ENCODE data around the gene DUSP15. TPM values are rescaled to one million over a fixed set of nuclear protein-coding genes. Genes with fewer than 3 reads are reported as not detected.

DUSP15 gene
- total RNA-seq, 2 donors from 2014 or later, result 2.9 to 3.6 TPM

DNA sequence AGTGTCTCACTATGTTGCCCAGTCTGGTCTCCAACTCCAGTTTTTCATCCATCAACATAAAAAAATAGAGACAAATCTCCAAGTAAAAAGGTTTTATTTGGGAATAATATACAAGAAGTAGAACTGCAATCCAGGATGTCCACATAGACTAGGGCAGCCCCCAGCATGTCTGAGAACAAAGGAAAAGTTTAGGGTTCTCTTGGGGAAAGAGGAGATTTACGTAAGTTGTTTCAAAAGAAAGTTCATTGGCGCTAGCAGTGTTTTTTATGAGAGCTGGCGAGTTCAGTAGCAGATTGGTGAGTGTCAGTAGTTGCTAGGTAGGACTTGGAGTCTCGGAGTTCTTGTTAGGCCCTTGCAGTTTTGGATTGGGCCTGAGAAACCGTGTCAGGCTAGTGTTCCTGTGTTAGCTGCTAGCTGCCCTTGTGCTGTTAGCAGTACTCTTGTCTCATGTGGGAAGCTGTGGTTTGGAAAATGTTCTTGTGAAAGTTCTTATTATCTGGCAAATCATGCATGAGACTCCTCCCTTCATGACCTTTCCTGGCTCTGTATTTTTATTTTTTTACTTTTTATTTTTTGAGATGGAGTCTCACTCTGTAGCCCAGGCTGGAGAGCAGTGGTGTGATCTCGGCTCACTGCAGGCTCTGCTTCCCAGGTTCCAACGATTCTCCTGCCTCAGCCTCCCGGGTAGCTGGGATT is 24.8 kb upstream of the DUSP15 start:
- intact Hi-C loops (cut with DNase I), result no loop called here
- ATAC-seq (peak; percentile 65), DNase-seq (peak in 3 of 4 donors; percentile 20 to 74 (median 27))
- Histone ChIP-seq H3K27me3 (no peaks in the 10 kb centered on the region), H3K4me3 (no peak overlapping the region), H3K9me3 (no peaks in the 10 kb centered on the region), H3K27ac (peak overlapping the region in 1 of 4 donors; percentile 55), H3K36me3 (replicated peaks in 1 of 2; ENCODE audit: insufficient read depth in 1 of 2, low read depth in 2 of 2) (no peaks in the 10 kb centered on the region), H3K4me1 (no peaks in the 10 kb centered on the region)
- WGBS, 2 donors, result 48 to 62% methylated on average over 8 of the region's 8 CpGs
- TF ChIP-seq, protein P1, sequence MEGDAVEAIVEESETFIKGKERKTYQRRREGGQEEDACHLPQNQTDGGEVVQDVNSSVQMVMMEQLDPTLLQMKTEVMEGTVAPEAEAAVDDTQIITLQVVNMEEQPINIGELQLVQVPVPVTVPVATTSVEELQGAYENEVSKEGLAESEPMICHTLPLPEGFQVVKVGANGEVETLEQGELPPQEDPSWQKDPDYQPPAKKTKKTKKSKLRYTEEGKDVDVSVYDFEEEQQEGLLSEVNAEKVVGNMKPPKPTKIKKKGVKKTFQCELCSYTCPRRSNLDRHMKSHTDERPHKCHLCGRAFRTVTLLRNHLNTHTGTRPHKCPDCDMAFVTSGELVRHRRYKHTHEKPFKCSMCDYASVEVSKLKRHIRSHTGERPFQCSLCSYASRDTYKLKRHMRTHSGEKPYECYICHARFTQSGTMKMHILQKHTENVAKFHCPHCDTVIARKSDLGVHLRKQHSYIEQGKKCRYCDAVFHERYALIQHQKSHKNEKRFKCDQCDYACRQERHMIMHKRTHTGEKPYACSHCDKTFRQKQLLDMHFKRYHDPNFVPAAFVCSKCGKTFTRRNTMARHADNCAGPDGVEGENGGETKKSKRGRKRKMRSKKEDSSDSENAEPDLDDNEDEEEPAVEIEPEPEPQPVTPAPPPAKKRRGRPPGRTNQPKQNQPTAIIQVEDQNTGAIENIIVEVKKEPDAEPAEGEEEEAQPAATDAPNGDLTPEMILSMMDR (IDR thresholded peaks at IDR 0.05), result no peak
- TF ChIP-seq POLR2A (IDR thresholded peaks at IDR 0.05), result no peak

DNA sequence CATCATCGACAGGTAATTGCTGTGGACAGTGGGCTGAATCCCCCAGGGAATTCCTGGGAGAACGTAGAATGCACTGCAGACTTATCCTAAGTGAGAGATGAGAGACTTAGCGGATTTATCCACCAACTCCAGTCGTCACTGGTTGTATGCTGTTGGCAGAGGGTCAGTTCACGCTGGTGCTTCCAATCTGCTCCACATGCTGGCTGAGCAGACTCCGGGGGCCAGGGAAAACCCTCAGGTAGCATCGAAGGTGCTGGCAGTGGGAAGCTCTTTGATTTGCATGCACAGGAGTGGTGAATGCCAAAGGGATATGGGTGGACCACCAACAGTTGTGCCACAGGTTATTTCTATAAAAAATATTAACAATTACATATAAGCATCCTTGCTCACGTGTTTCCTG is 20.3 kb upstream of the DUSP15 start:
- intact Hi-C loops (cut with DNase I), result no loop called here
- no peak for DNase-seq
- 41 to 43% methylated on average over 8 of the region's 8 CpGs for WGBS, 2 donors

DNA sequence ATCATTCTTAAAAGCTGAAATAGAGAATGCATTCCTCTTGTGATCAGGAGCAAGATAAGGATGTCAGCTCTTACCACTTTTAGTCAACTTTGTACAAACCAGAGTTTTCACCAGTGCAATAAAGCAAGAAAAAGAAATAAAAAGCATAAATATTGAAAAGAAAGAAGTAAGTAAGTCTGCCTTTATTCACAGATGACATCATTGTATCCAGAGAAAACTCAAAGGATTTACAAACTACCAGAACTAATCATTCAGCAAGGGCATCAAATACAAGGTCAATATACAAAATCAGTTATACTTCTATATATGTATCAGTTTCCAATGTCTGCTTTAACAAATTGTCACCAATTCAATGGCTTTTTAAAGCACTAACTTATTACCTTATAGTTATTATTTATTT is 13.5 kb upstream of the DUSP15 start:
- no peak for DNase-seq
- TF ChIP-seq POLR2A (IDR thresholded peaks at IDR 0.05), result no peak
- TF ChIP-seq, protein P1 (IDR thresholded peaks at IDR 0.05), result no peak
- no peak for ATAC-seq
- H3K27ac ChIP-seq, result no peak overlapping the region
- intact Hi-C loops (cut with DNase I), result no loop called here
- no peaks in the 10 kb centered on the region for H3K36me3 ChIP-seq (replicated peaks in 1 of 2; ENCODE audit: insufficient read depth in 1 of 2, low read depth in 2 of 2)
- H3K4me1 ChIP-seq, result peaks cover 4% of the 10 kb centered on the region
- H3K27me3 ChIP-seq, result no peaks in the 10 kb centered on the region
- H3K4me3 ChIP-seq, result no peak overlapping the region
- H3K9me3 ChIP-seq, result no peaks in the 10 kb centered on the region

More for the DNA sequence above, 20.3 kb upstream of the DUSP15 start:
- Histone ChIP-seq H3K27ac (no peak overlapping the region), H3K4me1 (no peaks in the 10 kb centered on the region), H3K36me3 (replicated peaks in 1 of 2; ENCODE audit: insufficient read depth in 1 of 2, low read depth in 2 of 2) (no peaks in the 10 kb centered on the region), H3K9me3 (no peaks in the 10 kb centered on the region), H3K4me3 (no peak overlapping the region), H3K27me3 (no peaks in the 10 kb centered on the region)
- no peak for ATAC-seq
- TF ChIP-seq, protein P1 (IDR thresholded peaks at IDR 0.05), result no peak
- TF ChIP-seq POLR2A (IDR thresholded peaks at IDR 0.05), result no peak

DNA sequence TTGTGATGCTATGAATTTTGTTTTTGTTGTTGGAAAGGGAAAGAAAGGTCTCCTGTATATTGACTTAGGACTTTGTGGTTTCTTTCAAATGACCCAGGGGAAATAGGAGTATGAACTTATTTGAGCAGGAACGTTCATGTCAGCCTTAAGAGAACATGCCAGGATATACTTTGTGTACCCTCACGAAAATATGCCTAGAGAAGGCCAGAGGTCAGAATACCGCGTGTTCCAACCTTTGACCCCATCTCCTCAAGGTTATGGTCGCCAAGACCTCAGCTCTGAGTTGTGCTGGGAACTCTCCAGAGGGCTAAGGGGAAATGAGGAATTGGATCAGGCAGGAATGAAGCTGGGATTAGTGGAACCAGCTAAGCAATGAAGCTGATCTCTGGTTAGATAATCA is 11.6 kb upstream of the DUSP15 start:
- H3K4me3 ChIP-seq, result no peak overlapping the region
- no peaks in the 10 kb centered on the region for H3K36me3 ChIP-seq (replicated peaks in 1 of 2; ENCODE audit: insufficient read depth in 1 of 2, low read depth in 2 of 2)
- no peaks in the 10 kb centered on the region for H3K9me3 ChIP-seq
- no peak for ATAC-seq
- 36 to 43% methylated on average over 5 of the region's 5 CpGs for WGBS, 2 donors
- H3K27ac ChIP-seq, result no peak overlapping the region
- no peak for TF ChIP-seq POLR2A (IDR thresholded peaks at IDR 0.05)
- TF ChIP-seq, protein P1 (IDR thresholded peaks at IDR 0.05), result no peak
- intact Hi-C loops (cut with DNase I), result no loop called here
- H3K27me3 ChIP-seq, result no peaks in the 10 kb centered on the region
- H3K4me1 ChIP-seq, result peaks cover 4% of the 10 kb centered on the region
- no peak for DNase-seq

Measured in body of pancreas (tissue), 4 donors.